GM12878 (cell line): ENCODE measurements around the gene GNAT1. TPM values are rescaled to one million over a fixed set of nuclear protein-coding genes. Genes with fewer than 3 reads are reported as not detected.

ENCODE experiments used
- ATAC-seq: fragments of 200-7000 bp; cut with Tn5 transposase; 3 replicates; pipeline ENCODE4 v1.9.1; 2020; ENCODE audit warnings: mild to moderate bottlenecking, moderate library complexity
- BruUV-seq: library from RNA; stranded (reverse); fragments of 400-500 nt; replicated peaks from 2 replicates; lab custom pipeline; 2021; lab: Mats Ljungman, UMichigan
- CTCF ChIA-PET: fragments of 300-600 bp; sonication (Branson Sonifier 250); formaldehyde crosslinking; extraction: SDS; loops from one replicate; lab custom pipeline; 2021; ENCODE audit warnings: inconsistent platforms; lab: Yijun Ruan, JAX
- POLR2A ChIA-PET: fragments of 350-600 bp; formaldehyde crosslinking; extraction: SDS; loops from one replicate; lab custom pipeline; 2021; ENCODE audit warnings: inconsistent platforms; lab: Charles Lee
- RAD21 ChIA-PET: fragments of 300-600 bp; sonication (Branson Sonifier 250); formaldehyde crosslinking; loops from one replicate; lab custom pipeline; 2023; ENCODE audit warnings: antibody characterized with exemption; ENCODE audit not compliant: unreplicated experiment; lab: Charles Lee
- SMC1A ChIA-PET: fragments of 300-600 bp; sonication (Branson Sonifier 250); formaldehyde crosslinking; loops from one replicate; lab custom pipeline; 2023; ENCODE audit not compliant: unreplicated experiment, uncharacterized antibody; lab: Charles Lee
- DNase-seq: peaks from one replicate; pipeline ENCODE4 v3.0.0-alpha.2; 2011; ENCODE audit warnings: low read depth, low spot score
- FAIRE-seq: peaks from 3 replicates; lab custom pipeline; 2011; peaks lifted over from hg19 to GRCh38; lab: Jason Lieb, UNC
- H2AFZ ChIP-seq: 2 replicates; pipeline ENCODE4 v1.6.0; 2011; ENCODE audit warnings: low read depth, low read length, control low read depth; ENCODE audit not compliant: control insufficient read depth
- H3K27ac ChIP-seq: 2 replicates; pipeline ENCODE4 v1.5.1; 2011; ENCODE audit warnings: control low read depth; ENCODE audit not compliant: control insufficient read depth, insufficient read depth
- H3K27me3 ChIP-seq, 2 experiments: replicated peaks in 1 of 2; 2 replicates each; pipeline versions ENCODE4 v1.6.0 to v1.6.1; 2011; ENCODE audit warnings: low read length in 1 of 2; ENCODE audit not compliant: control insufficient read depth in 2 of 2, insufficient read depth in 2 of 2
- H3K36me3 ChIP-seq, 2 experiments: 2 replicates each; pipeline ENCODE4 v1.5.1; 2011; ENCODE audit warnings: low read length in 1 of 2; ENCODE audit not compliant: control insufficient read depth in 2 of 2, insufficient read depth in 2 of 2
- H3K4me1 ChIP-seq: 2 replicates; pipeline ENCODE4 v1.6.1; 2011; ENCODE audit warnings: mild to moderate bottlenecking, low read length, moderate library complexity, mixed read lengths; ENCODE audit not compliant: control insufficient read depth, insufficient read depth
- H3K4me2 ChIP-seq: 2 replicates; pipeline ENCODE4 v1.6.0; 2011; ENCODE audit warnings: control low read depth; ENCODE audit not compliant: control insufficient read depth, insufficient read depth
- H3K4me3 ChIP-seq: fragments of 200-600 bp; sonication (generic); 2 replicates; pipeline ENCODE4 v1.5.1; 2016
- H3K79me2 ChIP-seq: 2 replicates; pipeline ENCODE4 v1.6.0; 2011; ENCODE audit warnings: low read length; ENCODE audit not compliant: control insufficient read depth, insufficient read depth
- H3K9ac ChIP-seq: 2 replicates; pipeline ENCODE4 v1.8.0; 2011; ENCODE audit warnings: low read length, control low read depth, mixed read lengths; ENCODE audit not compliant: control insufficient read depth, insufficient read depth
- H3K9me3 ChIP-seq: replicated peaks from 3 replicates; pipeline ENCODE4 v1.5.1; 2011; ENCODE audit warnings: mild to moderate bottlenecking, low read length; ENCODE audit not compliant: control insufficient read depth, insufficient read depth
- H4K20me1 ChIP-seq: 2 replicates; pipeline ENCODE4 v1.6.0; 2011; ENCODE audit not compliant: control insufficient read depth, insufficient read depth
- BMI1 ChIP-seq: fragments of 450-650 bp; IDR thresholded peaks from 2 replicates; pipeline ENCODE4 v1.6.1; 2016; ENCODE audit warnings: mild to moderate bottlenecking, moderate library complexity, borderline replicate concordance
- DPF2 ChIP-seq: fragments of 450-650 bp; IDR thresholded peaks from 2 replicates; pipeline ENCODE4 v1.6.1; 2017; ENCODE audit warnings: mild to moderate bottlenecking
- EP300 ChIP-seq, 2 experiments: fragments of 150-350 bp in 1 of 2; IDR thresholded peaks; 2 replicates each; pipeline ENCODE4 v1.6.1; 2011 to 2012; ENCODE audit warnings: low read depth in 2 of 2, low read length in 2 of 2, borderline replicate concordance in 1 of 2, improper control_type of control experiment in 1 of 2, inconsistent platforms in 1 of 2; ENCODE audit not compliant: control insufficient read depth in 1 of 2
- IRF4 ChIP-seq: IDR thresholded peaks from 2 replicates; pipeline ENCODE4 v1.6.1; 2011; ENCODE audit warnings: low read depth, low read length
- MXI1 ChIP-seq: fragments of 150-350 bp; IDR thresholded peaks from 2 replicates; pipeline ENCODE4 v1.6.1; 2011; ENCODE audit warnings: low read depth, mild to moderate bottlenecking, inconsistent platforms, low read length, improper control_type of control experiment
- NFIC ChIP-seq: IDR thresholded peaks from 2 replicates; pipeline ENCODE4 v1.6.1; 2012; ENCODE audit warnings: low read depth, mild to moderate bottlenecking, inconsistent platforms, low read length, moderate library complexity
- NR2F1 ChIP-seq: fragments of 450-650 bp; conservative IDR thresholded peaks from 2 replicates; pipeline ENCODE4 v1.6.1; 2017; ENCODE audit warnings: mild to moderate bottlenecking
- NRF1 ChIP-seq: conservative IDR thresholded peaks from 2 replicates; pipeline ENCODE4 v1.6.1; 2011; ENCODE audit warnings: mild to moderate bottlenecking, low read depth, low read length, improper control_type of control experiment
- POLR2AphosphoS5 ChIP-seq: IDR thresholded peaks from 2 replicates; pipeline ENCODE4 v1.6.1; 2011; ENCODE audit warnings: mild to moderate bottlenecking, low read length, inconsistent platforms
- RB1 ChIP-seq: fragments of 450-650 bp; formaldehyde crosslinking; IDR thresholded peaks from 2 replicates; pipeline ENCODE4 v1.6.1; 2017; ENCODE audit warnings: mild to moderate bottlenecking, borderline replicate concordance
- SIN3A ChIP-seq: IDR thresholded peaks from 2 replicates; pipeline ENCODE4 v1.6.1; 2012; ENCODE audit warnings: low read depth, low read length, improper control_type of control experiment
- SMC3 ChIP-seq: IDR thresholded peaks from 2 replicates; pipeline ENCODE4 v1.6.1; 2011; ENCODE audit warnings: low read length, improper control_type of control experiment, borderline replicate concordance
- STAT3 ChIP-seq: IDR thresholded peaks from 2 replicates; pipeline ENCODE4 v1.6.1; 2011; ENCODE audit warnings: low read depth, low read length, improper control_type of control experiment
- TBL1XR1 ChIP-seq: IDR thresholded peaks from 2 replicates; pipeline ENCODE4 v1.6.1; 2012; ENCODE audit warnings: low read depth, low read length, improper control_type of control experiment
- ZNF207 ChIP-seq: fragments of 450-650 bp; IDR thresholded peaks from 2 replicates; pipeline ENCODE4 v1.6.1; 2014; ENCODE audit warnings: antibody characterized with exemption, mild to moderate bottlenecking, borderline replicate concordance
- ZNF24 ChIP-seq: fragments of 450-650 bp; IDR thresholded peaks from 2 replicates; pipeline ENCODE4 v1.6.1; 2017; ENCODE audit warnings: antibody characterized with exemption, mild to moderate bottlenecking
- WGBS: methylation state at CpG from one replicate; pipeline ENCODE4 v1.1.6; 2016; ENCODE audit warnings: low lambda C conversion rate; ENCODE audit not compliant: insufficient replicate concordance, insufficient coverage; ENCODE audit errors: missing lambda C conversion rate; 5-methylcytosine and 5-hydroxymethylcytosine counted together
- in situ Hi-C: fragments of 300-500 bp; cut with MboI; formaldehyde crosslinking; loops from 9 replicates; pipeline ENCODE4 v1.14.3; 2018; ENCODE audit warnings: mixed read lengths
- intact Hi-C: fragments of 100-400 bp; cut with micrococcal nuclease; formaldehyde crosslinking; loops from one replicate; pipeline ENCODE4 v1.14.2; 2022; ENCODE audit not compliant: unreplicated experiment
- polyA plus RNA-seq, 11 experiments: library from polyadenylated mRNA; depleted of rRNA in 4 of 11; unstranded in 6 of 11; stranded (reverse) in 5 of 11; fragments of >200 nt; fragmentation: Nextera tagmentation in 4 of 11; fragmentation: Illumina TruSeq in 1 of 11; extraction: Ambion mirVana in 4 of 11; extraction: Trizol in 1 of 11; gene quantifications; 1 replicate in 1 of 11; 2 replicates in 10 of 11; pipeline versions ENCODE4 v1.2.1 to v1.2.3, GENCODE V29; 2011 to 2016; ENCODE audit warnings: inconsistent platforms in 2 of 11, missing spikeins in 2 of 11, low read depth in 1 of 11
- total RNA-seq, 4 experiments: library from RNA; depleted of rRNA in 3 of 4; stranded (reverse); fragments of >200 nt in 3 of 4; fragmentation: Illumina TruSeq in 1 of 4; extraction: Trizol in 1 of 4; gene quantifications; 2 replicates each; pipeline versions ENCODE4 v1.2.1 to v1.2.3, GENCODE V29; 2013 to 2021
- TF ChIP-seq, protein P1 (sequence below): fragments of 450-650 bp; IDR thresholded peaks from 2 replicates; pipeline ENCODE4 v1.6.1; 2017; ENCODE audit warnings: mild to moderate bottlenecking, moderate library complexity
- TF ChIP-seq, protein P2 (sequence below): fragments of 450-650 bp; IDR thresholded peaks from 2 replicates; pipeline ENCODE4 v1.6.1; 2017; ENCODE audit warnings: borderline replicate concordance

GNAT1 gene
- total and polyA plus RNA-seq, 10 of the 15 experiments (the other 5 are each of a cell fraction or from before 2014, with no cell fraction given): not detected

DNA sequence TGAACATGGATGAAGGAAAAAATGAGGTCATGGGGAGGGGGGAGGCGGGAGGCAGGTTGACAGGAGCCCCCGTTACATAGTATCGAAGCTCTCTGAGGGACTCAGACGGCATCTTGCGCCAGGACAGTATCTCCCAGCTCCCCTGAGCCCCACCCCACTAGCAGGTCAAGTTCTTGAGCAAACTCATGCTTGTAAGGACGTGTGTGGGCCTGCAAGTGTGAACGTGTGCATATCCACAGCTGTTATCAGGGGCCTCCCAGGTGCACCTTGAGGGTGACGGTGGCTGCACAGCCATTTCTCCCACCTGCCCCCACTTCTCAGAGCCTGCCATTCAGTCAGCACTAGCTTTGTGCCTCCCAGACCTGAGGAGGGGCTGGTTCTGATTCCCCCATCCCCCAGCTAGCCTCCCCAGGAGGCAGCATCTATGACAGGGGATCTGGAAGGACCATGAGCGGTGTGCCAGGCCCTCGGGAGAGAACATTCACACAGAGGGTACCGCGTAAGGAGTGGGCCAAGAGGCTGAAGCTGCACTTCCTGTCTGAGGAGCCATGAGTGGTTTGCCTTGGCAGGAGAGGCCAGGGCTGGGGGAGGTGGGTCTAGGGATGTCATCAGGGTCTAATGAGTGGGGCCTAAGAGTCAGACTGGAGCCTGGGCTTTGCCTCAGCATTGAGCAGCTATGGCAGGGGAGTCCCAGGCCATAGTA lies 33.4 kb upstream of the GNAT1 start (continued):
- TF ChIP-seq NR2F1 (no peak), ZNF207 (no peak), IRF4 (no peak)

DNA sequence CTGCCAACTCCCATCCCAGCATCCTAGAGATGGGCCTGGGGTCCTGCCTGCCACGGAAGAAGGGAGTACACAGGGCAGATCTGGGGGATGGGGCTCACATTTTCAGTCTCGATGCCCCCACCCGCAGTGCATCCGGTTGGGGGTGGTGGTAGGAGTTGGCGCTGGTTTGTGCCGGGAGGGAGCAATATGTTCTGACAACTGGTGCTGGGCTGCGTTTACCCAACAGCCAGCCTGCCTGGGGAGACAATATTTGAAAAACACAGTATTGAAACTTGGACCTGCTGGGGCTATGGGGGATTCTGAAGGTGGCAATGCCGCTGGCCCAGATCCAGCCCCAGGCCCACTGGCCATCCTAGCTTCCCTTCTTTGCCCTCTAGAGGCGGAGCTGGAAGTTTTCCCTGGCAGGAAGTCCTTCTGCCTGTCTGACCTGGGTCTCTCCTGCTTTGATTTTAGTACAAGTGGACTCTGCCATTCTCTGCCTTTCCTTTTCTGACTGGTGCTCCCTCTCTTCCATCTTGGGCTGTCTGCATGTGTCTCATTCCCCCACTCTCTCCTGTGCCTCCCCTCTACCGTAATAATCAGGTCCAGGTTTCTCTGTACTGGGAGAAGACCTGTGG lies 32.8 kb upstream of the GNAT1 start:
- Histone ChIP-seq H3K4me3 (no peak overlapping the region), H3K9ac (no peak overlapping the region), H3K27ac (no peak overlapping the region), H3K4me2 (no peak overlapping the region), H2AFZ (no peak overlapping the region), H4K20me1 (no peaks in the 10 kb centered on the region), H3K4me1 (no peaks in the 10 kb centered on the region; the same call in 1 of the 2 replicates), H3K79me2 (no peaks in the 10 kb centered on the region), H3K27me3 (peaks cover 6 to 14% of the 10 kb centered on the region in 2 experiments), H3K36me3 (no peaks in the 10 kb centered on the region), H3K9me3 (no peaks in the 10 kb centered on the region)
- ATAC-seq (no peak), FAIRE-seq (no peak), DNase-seq (no peak)
- POLR2A ChIA-PET: no interaction called here
- BruUV-seq: no TSS peak
- WGBS: 51% methylated on average over 10 of the region's 10 CpGs
- RAD21 ChIA-PET: no interaction called here
- intact Hi-C loops (no loop called here), in situ Hi-C loops (no loop called here)
- SMC1A ChIA-PET: no interaction called here
- CTCF ChIA-PET: no interaction called here
- TF ChIP-seq, protein P1, sequence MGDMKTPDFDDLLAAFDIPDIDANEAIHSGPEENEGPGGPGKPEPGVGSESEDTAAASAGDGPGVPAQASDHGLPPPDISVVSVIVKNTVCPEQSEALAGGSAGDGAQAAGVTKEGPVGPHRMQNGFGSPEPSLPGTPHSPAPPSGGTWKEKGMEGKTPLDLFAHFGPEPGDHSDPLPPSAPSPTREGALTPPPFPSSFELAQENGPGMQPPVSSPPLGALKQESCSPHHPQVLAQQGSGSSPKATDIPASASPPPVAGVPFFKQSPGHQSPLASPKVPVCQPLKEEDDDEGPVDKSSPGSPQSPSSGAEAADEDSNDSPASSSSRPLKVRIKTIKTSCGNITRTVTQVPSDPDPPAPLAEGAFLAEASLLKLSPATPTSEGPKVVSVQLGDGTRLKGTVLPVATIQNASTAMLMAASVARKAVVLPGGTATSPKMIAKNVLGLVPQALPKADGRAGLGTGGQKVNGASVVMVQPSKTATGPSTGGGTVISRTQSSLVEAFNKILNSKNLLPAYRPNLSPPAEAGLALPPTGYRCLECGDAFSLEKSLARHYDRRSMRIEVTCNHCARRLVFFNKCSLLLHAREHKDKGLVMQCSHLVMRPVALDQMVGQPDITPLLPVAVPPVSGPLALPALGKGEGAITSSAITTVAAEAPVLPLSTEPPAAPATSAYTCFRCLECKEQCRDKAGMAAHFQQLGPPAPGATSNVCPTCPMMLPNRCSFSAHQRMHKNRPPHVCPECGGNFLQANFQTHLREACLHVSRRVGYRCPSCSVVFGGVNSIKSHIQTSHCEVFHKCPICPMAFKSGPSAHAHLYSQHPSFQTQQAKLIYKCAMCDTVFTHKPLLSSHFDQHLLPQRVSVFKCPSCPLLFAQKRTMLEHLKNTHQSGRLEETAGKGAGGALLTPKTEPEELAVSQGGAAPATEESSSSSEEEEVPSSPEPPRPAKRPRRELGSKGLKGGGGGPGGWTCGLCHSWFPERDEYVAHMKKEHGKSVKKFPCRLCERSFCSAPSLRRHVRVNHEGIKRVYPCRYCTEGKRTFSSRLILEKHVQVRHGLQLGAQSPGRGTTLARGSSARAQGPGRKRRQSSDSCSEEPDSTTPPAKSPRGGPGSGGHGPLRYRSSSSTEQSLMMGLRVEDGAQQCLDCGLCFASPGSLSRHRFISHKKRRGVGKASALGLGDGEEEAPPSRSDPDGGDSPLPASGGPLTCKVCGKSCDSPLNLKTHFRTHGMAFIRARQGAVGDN: no peak
- TF ChIP-seq SMC3 (no peak), NRF1 (no peak), SIN3A (no peak), DPF2 (no peak), BMI1 (no peak), RB1 (no peak), POLR2AphosphoS5 (no peak), STAT3 (no peak), NFIC (no peak), MXI1 (no peak), TBL1XR1 (no peak), EP300 (IDR thresholded peaks at IDR 0.05; ENCODE audit: borderline replicate concordance in 1 of 2, control insufficient read depth in 1 of 2, low read depth in 2 of 2, low read length in 2 of 2) (no peak), ZNF24 (no peak)
- TF ChIP-seq, protein P2, sequence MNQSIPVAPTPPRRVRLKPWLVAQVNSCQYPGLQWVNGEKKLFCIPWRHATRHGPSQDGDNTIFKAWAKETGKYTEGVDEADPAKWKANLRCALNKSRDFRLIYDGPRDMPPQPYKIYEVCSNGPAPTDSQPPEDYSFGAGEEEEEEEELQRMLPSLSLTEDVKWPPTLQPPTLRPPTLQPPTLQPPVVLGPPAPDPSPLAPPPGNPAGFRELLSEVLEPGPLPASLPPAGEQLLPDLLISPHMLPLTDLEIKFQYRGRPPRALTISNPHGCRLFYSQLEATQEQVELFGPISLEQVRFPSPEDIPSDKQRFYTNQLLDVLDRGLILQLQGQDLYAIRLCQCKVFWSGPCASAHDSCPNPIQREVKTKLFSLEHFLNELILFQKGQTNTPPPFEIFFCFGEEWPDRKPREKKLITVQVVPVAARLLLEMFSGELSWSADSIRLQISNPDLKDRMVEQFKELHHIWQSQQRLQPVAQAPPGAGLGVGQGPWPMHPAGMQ: no peak
